ENCODE data around the gene EXOC4. TPM values are rescaled to one million over a fixed set of nuclear protein-coding genes. Genes with fewer than 3 reads are reported as not detected.

Gene EXOC4
- total RNA-seq, 1 donor from 2014 or later = 67.7 TPM

- Mint-ChIP-seq H3K36me3 (ENCODE audit: low read depth) (peaks cover 9% of the 10 kb centered on the region), H3K27ac (ENCODE audit: unreplicated experiment) (no peak overlapping the region), H3K4me3 (ENCODE audit: unreplicated experiment) (no peak overlapping the region), H3K9me3 (ENCODE audit: low read depth) (peaks cover 21% of the 10 kb centered on the region), H3K4me1 (ENCODE audit: low read depth) (no peaks in the 10 kb centered on the region), H3K27me3 (ENCODE audit: low read depth) (no peaks in the 10 kb centered on the region)
- no peak for DNase-seq (ENCODE audit: low spot score)
- no peak for TF ChIP-seq CTCF (IDR thresholded peaks at IDR 0.05)
Measured at GRCh38 chr7:133349101-133349500, 96.2 kb downstream of the EXOC4 start.

- DNase-seq (ENCODE audit: low spot score) = no peak
- Mint-ChIP-seq H3K4me1 (ENCODE audit: low read depth) (peaks cover 15% of the 10 kb centered on the region), H3K27me3 (ENCODE audit: low read depth) (no peaks in the 10 kb centered on the region), H3K4me3 (ENCODE audit: unreplicated experiment) (no peak overlapping the region), H3K27ac (ENCODE audit: unreplicated experiment) (no peak overlapping the region), H3K36me3 (ENCODE audit: low read depth) (peaks cover 11% of the 10 kb centered on the region), H3K9me3 (ENCODE audit: low read depth) (peaks cover 21% of the 10 kb centered on the region)
- no peak for TF ChIP-seq CTCF (IDR thresholded peaks at IDR 0.05)
Measured at GRCh38 chr7:133352430-133352829, 99.6 kb downstream of the EXOC4 start.

GRCh38 chr7:133353775-133354174 lies 100.9 kb downstream of the EXOC4 start:
- Mint-ChIP-seq H3K9me3 (ENCODE audit: low read depth) (peaks cover 21% of the 10 kb centered on the region), H3K27me3 (ENCODE audit: low read depth) (no peaks in the 10 kb centered on the region), H3K4me3 (ENCODE audit: unreplicated experiment) (no peak overlapping the region), H3K27ac (ENCODE audit: unreplicated experiment) (peak overlapping the region; percentile 14), H3K4me1 (ENCODE audit: low read depth) (peaks cover 22% of the 10 kb centered on the region), H3K36me3 (ENCODE audit: low read depth) (peaks cover 11% of the 10 kb centered on the region)
- DNase-seq (ENCODE audit: low spot score) = no peak
- TF ChIP-seq CTCF (IDR thresholded peaks at IDR 0.05) = no peak

- DNase-seq (ENCODE audit: low spot score) = no peak
- no peak for TF ChIP-seq CTCF (IDR thresholded peaks at IDR 0.05)
- Mint-ChIP-seq H3K36me3 (ENCODE audit: low read depth) (peaks cover 11% of the 10 kb centered on the region), H3K9me3 (ENCODE audit: low read depth) (peaks cover 21% of the 10 kb centered on the region), H3K4me3 (ENCODE audit: unreplicated experiment) (no peak overlapping the region), H3K4me1 (ENCODE audit: low read depth) (peaks cover 32% of the 10 kb centered on the region), H3K27ac (ENCODE audit: unreplicated experiment) (peak overlapping the region; percentile 81), H3K27me3 (ENCODE audit: low read depth) (no peaks in the 10 kb centered on the region)
Measured at GRCh38 chr7:133354546-133355324, 101.9 kb downstream of the EXOC4 start.

- Mint-ChIP-seq H3K4me1 (ENCODE audit: low read depth) (peaks cover 37% of the 10 kb centered on the region), H3K4me3 (ENCODE audit: unreplicated experiment) (no peak overlapping the region), H3K9me3 (ENCODE audit: low read depth) (peaks cover 21% of the 10 kb centered on the region), H3K27ac (ENCODE audit: unreplicated experiment) (peak overlapping the region; percentile 81), H3K27me3 (ENCODE audit: low read depth) (no peaks in the 10 kb centered on the region), H3K36me3 (ENCODE audit: low read depth) (peaks cover 11% of the 10 kb centered on the region)
- no peak for DNase-seq (ENCODE audit: low spot score)
- TF ChIP-seq CTCF (IDR thresholded peaks at IDR 0.05) = no peak
Measured at GRCh38 chr7:133355325-133355708, 102.4 kb downstream of the EXOC4 start.

Measured in chondrocyte (in vitro differentiated cells).